K562 (cell line): ENCODE data around the gene EPB41L1.

Experiments used
- CEBPB ChIP-seq: fragments of 450-650 bp; IDR thresholded peaks from 2 replicates; pipeline ENCODE4 v1.6.1; 2016; ENCODE audit warnings: missing genetic modification characterization, missing compliant biosample characterization
- EZH2 ChIP-seq: IDR thresholded peaks from 2 replicates; pipeline ENCODE4 v1.6.1; 2012; ENCODE audit warnings: low read depth, mild to moderate bottlenecking, inconsistent platforms, low read length, borderline replicate concordance
- POLR2A ChIP-seq: fragments of 450-650 bp; conservative IDR thresholded peaks from 2 replicates; pipeline ENCODE4 v1.6.1; 2016
- RFX1 ChIP-seq: fragments of 450-650 bp; IDR thresholded peaks from 2 replicates; pipeline ENCODE4 v1.6.1; 2016; ENCODE audit warnings: mild to moderate bottlenecking, moderate library complexity
- TFAP4 ChIP-seq: sonication (generic); formaldehyde crosslinking; IDR thresholded peaks from 2 replicates; pipeline ENCODE4 v1.8.0; 2022; ENCODE audit warnings: missing genetic modification reagents, mild to moderate bottlenecking, moderate library complexity, borderline replicate concordance
- YY1 ChIP-seq, 3 experiments: IDR thresholded peaks; 2 replicates each; pipeline ENCODE4 v1.6.1; 2011; ENCODE audit warnings: low read length in 2 of 3, mild to moderate bottlenecking in 2 of 3, moderate library complexity in 2 of 3, borderline replicate concordance in 1 of 3, control low read depth in 1 of 3, low read depth in 1 of 3; ENCODE audit not compliant: insufficient read depth in 3 of 3, insufficient replicate concordance in 2 of 3, control insufficient read depth in 1 of 3, insufficient read length in 1 of 3; ENCODE audit errors: extremely low read depth in 1 of 3

DNA sequence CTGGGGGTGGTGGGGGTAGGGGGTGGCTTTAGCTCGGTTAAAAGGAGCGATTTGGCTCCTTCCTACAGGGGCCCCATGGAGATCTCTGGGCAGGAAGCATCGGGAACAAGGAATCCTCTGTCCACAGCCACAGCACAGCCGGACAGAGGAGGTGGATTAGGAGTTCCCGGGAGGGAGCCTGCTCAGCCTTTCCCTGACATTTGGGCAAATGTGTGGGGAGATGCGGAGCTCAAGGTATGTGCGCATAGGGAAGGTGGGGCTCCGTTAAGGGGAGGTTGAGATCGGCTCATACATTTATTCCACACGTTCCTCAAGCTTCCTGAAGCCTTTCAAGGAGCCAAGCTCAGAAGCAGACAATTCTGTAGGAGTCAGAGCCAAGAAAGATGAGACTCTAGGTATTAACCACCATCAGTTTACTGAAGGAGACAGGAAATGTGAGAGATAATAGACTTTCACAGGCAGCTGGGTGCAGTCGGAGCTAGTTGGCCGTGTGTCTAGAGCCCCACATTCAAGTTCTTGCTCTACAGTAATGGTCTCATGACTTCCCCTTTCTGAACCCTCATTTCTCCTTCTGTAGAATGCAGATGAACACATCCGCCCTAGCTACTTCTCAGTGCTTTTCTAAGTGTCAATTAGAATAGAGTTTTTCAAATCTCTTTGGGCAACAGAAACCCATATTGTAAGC lies 40.8 kb upstream of the EPB41L1 start:
- TF ChIP-seq YY1 (IDR thresholded peaks at IDR 0.05; ENCODE audit: borderline replicate concordance in 1 of 3, control insufficient read depth in 1 of 3, extremely low read depth in 1 of 3, insufficient read depth in 3 of 3, insufficient read length in 1 of 3, insufficient replicate concordance in 2 of 3, low read depth in 1 of 3, low read length in 2 of 3) = no peak
- TF ChIP-seq RFX1 = no peak
- TF ChIP-seq POLR2A = no peak
- TF ChIP-seq CEBPB (tag) = no peak
- no peak for TF ChIP-seq TFAP4 (CRISPR knock-in tag)
- TF ChIP-seq EZH2 = no peak
